Measurements from ENCODE around the gene HIRA. TPM values are rescaled to one million over a fixed set of nuclear protein-coding genes. Genes with fewer than 3 reads are reported as not detected.

Gene HIRA
- total and polyA plus RNA-seq, 2 experiments from 2014 or later: 9.4 to 58.3 TPM

GRCh38 chr22:19412923-19413322 lies 18.6 kb downstream of the HIRA start (continued):
- TF ChIP-seq CTCF (conservative IDR thresholded peaks at IDR 0.05; ENCODE audit: low read depth in 2 of 2): no peak
- TF ChIP-seq STAT1 (IDR thresholded peaks at IDR 0.05; ENCODE audit: unreplicated experiment): no peak
- TF ChIP-seq EZH2phosphoT487 (IDR thresholded peaks at IDR 0.05; ENCODE audit: unreplicated experiment): no peak
- TF ChIP-seq ZNF114 (CRISPR knock-in tag; IDR thresholded peaks at IDR 0.05): no peak
- TF ChIP-seq JUNB (IDR thresholded peaks at IDR 0.05; ENCODE audit: unreplicated experiment): no peak
- TF ChIP-seq REST (IDR thresholded peaks at IDR 0.05; ENCODE audit: unreplicated experiment): no peak

- H3K27me3 Mint-ChIP-seq (ENCODE audit: insufficient read depth, low read depth, poor library complexity): peaks cover 5% of the 10 kb centered on the region
- H3K4me2 ChIP-seq: no peak overlapping the region
- H3K9me3 Mint-ChIP-seq: no peaks in the 10 kb centered on the region
- peak overlapping the region; percentile 90 for H3K27ac Mint-ChIP-seq
- no peak overlapping the region for H3K4me3 ChIP-seq
- peaks cover 48% of the 10 kb centered on the region for H4K20me1 ChIP-seq (replicated peaks; ENCODE audit: insufficient read depth)
- TF ChIP-seq ZNF462 (CRISPR knock-in tag; IDR thresholded peaks at IDR 0.05): no peak
- no peak for TF ChIP-seq CREB1 (CRISPR knock-in tag; IDR thresholded peaks at IDR 0.05; ENCODE audit: low read depth)
- no peak overlapping the region for H2AFZ ChIP-seq
- H3K27ac ChIP-seq (ENCODE audit: low read depth): 0 out of 2 replicates have a peak overlapping the region, but pooled peaks have one; percentile 69
- no peaks in the 10 kb centered on the region for H3F3A ChIP-seq (replicated peaks; ENCODE audit: low read depth)
- H3K79me2 ChIP-seq (replicated peaks; ENCODE audit: insufficient read depth): peaks cover 72% of the 10 kb centered on the region
- H3K36me3 ChIP-seq (ENCODE audit: insufficient read depth): peaks cover 7% of the 10 kb centered on the region; the same call in 1 of the 2 replicates
- H3K4me1 ChIP-seq (ENCODE audit: insufficient read depth): peaks cover 4% of the 10 kb centered on the region; the same call in 1 of the 2 replicates
- H3K36me3 Mint-ChIP-seq (ENCODE audit: low read depth): peaks cover 24% of the 10 kb centered on the region
- no peak for DNase-seq (ENCODE audit: low spot score)
- no peak for ATAC-seq
- peaks cover 19% of the 10 kb centered on the region for H3K4me1 Mint-ChIP-seq
- no peaks in the 10 kb centered on the region for H3K9me2 ChIP-seq (ENCODE audit: insufficient read depth)
- H3K4me3 Mint-ChIP-seq: no peak overlapping the region
- no peaks in the 10 kb centered on the region for H3K27me3 ChIP-seq (ENCODE audit: insufficient read depth)
Measured at GRCh38 chr22:19412478-19412877, 19.1 kb downstream of the HIRA start.
